Measurements from ENCODE around the gene TMEM242. TPM values are rescaled to one million over a fixed set of nuclear protein-coding genes. Genes with fewer than 3 reads are reported as not detected.

Gene TMEM242
- total and polyA plus RNA-seq, 10 of the 15 experiments (the other 5 are each of a cell fraction or from before 2014, with no cell fraction given) = 2.8 to 9.8 (median 5.5) TPM

DNA sequence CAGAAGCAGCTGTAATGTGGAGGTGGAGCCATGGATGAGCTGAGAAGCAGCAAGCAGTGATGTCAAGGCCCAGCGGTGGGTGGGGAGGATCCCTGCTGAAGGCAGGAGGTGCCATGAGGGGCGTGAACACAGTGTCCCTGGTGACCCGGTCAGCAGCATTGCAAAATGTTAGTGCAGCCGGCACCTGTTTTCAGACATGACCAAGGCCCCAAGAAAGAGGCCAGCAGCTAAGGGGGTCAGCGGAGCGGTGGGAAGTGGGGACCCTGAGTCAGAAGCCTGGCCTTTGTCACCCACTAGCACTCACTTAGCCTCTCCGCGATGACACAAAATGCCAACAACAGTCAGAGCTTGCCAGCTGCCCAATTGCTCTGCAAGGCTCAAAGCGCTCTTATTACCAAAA, 51.9 kb downstream of the TMEM242 start (continued):
- TF ChIP-seq, protein P1, sequence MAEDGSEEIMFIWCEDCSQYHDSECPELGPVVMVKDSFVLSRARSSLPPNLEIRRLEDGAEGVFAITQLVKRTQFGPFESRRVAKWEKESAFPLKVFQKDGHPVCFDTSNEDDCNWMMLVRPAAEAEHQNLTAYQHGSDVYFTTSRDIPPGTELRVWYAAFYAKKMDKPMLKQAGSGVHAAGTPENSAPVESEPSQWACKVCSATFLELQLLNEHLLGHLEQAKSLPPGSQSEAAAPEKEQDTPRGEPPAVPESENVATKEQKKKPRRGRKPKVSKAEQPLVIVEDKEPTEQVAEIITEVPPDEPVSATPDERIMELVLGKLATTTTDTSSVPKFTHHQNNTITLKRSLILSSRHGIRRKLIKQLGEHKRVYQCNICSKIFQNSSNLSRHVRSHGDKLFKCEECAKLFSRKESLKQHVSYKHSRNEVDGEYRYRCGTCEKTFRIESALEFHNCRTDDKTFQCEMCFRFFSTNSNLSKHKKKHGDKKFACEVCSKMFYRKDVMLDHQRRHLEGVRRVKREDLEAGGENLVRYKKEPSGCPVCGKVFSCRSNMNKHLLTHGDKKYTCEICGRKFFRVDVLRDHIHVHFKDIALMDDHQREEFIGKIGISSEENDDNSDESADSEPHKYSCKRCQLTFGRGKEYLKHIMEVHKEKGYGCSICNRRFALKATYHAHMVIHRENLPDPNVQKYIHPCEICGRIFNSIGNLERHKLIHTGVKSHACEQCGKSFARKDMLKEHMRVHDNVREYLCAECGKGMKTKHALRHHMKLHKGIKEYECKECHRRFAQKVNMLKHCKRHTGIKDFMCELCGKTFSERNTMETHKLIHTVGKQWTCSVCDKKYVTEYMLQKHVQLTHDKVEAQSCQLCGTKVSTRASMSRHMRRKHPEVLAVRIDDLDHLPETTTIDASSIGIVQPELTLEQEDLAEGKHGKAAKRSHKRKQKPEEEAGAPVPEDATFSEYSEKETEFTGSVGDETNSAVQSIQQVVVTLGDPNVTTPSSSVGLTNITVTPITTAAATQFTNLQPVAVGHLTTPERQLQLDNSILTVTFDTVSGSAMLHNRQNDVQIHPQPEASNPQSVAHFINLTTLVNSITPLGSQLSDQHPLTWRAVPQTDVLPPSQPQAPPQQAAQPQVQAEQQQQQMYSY (CRISPR knock-in tag; IDR thresholded peaks at IDR 0.05) = no peak
- TF ChIP-seq FOXK2 (IDR thresholded peaks at IDR 0.05) = no peak
- TF ChIP-seq JUNB (IDR thresholded peaks at IDR 0.05) = no peak
- no peak for TF ChIP-seq CREB1 (IDR thresholded peaks at IDR 0.05; ENCODE audit: low read depth)
- TF ChIP-seq, protein P2, sequence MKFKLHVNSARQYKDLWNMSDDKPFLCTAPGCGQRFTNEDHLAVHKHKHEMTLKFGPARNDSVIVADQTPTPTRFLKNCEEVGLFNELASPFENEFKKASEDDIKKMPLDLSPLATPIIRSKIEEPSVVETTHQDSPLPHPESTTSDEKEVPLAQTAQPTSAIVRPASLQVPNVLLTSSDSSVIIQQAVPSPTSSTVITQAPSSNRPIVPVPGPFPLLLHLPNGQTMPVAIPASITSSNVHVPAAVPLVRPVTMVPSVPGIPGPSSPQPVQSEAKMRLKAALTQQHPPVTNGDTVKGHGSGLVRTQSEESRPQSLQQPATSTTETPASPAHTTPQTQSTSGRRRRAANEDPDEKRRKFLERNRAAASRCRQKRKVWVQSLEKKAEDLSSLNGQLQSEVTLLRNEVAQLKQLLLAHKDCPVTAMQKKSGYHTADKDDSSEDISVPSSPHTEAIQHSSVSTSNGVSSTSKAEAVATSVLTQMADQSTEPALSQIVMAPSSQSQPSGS (IDR thresholded peaks at IDR 0.05; ENCODE audit: low read length) = no peak
- TF ChIP-seq NFXL1 (IDR thresholded peaks at IDR 0.05; ENCODE audit: borderline replicate concordance) = no peak
- TF ChIP-seq, protein P3, sequence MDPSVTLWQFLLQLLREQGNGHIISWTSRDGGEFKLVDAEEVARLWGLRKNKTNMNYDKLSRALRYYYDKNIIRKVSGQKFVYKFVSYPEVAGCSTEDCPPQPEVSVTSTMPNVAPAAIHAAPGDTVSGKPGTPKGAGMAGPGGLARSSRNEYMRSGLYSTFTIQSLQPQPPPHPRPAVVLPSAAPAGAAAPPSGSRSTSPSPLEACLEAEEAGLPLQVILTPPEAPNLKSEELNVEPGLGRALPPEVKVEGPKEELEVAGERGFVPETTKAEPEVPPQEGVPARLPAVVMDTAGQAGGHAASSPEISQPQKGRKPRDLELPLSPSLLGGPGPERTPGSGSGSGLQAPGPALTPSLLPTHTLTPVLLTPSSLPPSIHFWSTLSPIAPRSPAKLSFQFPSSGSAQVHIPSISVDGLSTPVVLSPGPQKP (IDR thresholded peaks at IDR 0.05; ENCODE audit: low read depth, low read length) = no peak
- TF ChIP-seq MYB (IDR thresholded peaks at IDR 0.05; ENCODE audit: borderline replicate concordance, low read depth, low read length) = no peak
- TF ChIP-seq, protein P4, sequence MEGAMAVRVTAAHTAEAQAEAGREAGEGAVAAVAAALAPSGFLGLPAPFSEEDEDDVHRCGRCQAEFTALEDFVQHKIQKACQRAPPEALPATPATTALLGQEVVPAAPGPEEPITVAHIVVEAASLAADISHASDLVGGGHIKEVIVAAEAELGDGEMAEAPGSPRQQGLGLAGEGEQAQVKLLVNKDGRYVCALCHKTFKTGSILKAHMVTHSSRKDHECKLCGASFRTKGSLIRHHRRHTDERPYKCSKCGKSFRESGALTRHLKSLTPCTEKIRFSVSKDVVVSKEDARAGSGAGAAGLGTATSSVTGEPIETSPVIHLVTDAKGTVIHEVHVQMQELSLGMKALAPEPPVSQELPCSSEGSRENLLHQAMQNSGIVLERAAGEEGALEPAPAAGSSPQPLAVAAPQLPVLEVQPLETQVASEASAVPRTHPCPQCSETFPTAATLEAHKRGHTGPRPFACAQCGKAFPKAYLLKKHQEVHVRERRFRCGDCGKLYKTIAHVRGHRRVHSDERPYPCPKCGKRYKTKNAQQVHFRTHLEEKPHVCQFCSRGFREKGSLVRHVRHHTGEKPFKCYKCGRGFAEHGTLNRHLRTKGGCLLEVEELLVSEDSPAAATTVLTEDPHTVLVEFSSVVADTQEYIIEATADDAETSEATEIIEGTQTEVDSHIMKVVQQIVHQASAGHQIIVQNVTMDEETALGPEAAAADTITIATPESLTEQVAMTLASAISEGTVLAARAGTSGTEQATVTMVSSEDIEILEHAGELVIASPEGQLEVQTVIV (IDR thresholded peaks at IDR 0.05; ENCODE audit: borderline replicate concordance, partially characterized antibody) = no peak
- TF ChIP-seq RELA (IDR thresholded peaks at IDR 0.05; ENCODE audit: borderline replicate concordance, partially characterized antibody) = no peak
- TF ChIP-seq, protein P5, sequence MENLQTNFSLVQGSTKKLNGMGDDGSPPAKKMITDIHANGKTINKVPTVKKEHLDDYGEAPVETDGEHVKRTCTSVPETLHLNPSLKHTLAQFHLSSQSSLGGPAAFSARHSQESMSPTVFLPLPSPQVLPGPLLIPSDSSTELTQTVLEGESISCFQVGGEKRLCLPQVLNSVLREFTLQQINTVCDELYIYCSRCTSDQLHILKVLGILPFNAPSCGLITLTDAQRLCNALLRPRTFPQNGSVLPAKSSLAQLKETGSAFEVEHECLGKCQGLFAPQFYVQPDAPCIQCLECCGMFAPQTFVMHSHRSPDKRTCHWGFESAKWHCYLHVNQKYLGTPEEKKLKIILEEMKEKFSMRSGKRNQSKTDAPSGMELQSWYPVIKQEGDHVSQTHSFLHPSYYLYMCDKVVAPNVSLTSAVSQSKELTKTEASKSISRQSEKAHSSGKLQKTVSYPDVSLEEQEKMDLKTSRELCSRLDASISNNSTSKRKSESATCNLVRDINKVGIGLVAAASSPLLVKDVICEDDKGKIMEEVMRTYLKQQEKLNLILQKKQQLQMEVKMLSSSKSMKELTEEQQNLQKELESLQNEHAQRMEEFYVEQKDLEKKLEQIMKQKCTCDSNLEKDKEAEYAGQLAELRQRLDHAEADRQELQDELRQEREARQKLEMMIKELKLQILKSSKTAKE (IDR thresholded peaks at IDR 0.05; ENCODE audit: low read depth, poor library complexity, severe bottlenecking) = no peak
